NCI-H1930 (cell line): ENCODE results near the gene OXT.
A peak's percentile ranks its signal among the peaks of the same experiment; 100 is the strongest.
"Not testable (repeated sequence)": the region's sequence is repeated elsewhere in the genome, so short reads cannot be mapped to it uniquely, and the experiment has no call there.

ENCODE experiments used
- DNase-seq, 2 experiments: peaks; one replicate each; lab custom pipeline; 2025; lab: John Stamatoyannopoulos, UW

The OXT gene

GRCh38 chr20:3109350-3110302 lies 38.2 kb downstream of the OXT start:
- DNase-seq: no peak

- no peak for DNase-seq
Observed at GRCh38 chr20:3111507-3111906, 40.1 kb downstream of the OXT start.

- DNase-seq: no peak
Observed at GRCh38 chr20:3111995-3112394, 40.6 kb downstream of the OXT start.

GRCh38 chr20:3115190-3116107 lies 44.0 kb downstream of the OXT start:
- DNase-seq: peak; percentile 14 to 31

GRCh38 chr20:3116341-3116740 lies 44.9 kb downstream of the OXT start:
- DNase-seq: no peak

- not testable (repeated sequence) for DNase-seq
Observed at GRCh38 chr20:3117839-3118379, 46.5 kb downstream of the OXT start.

- DNase-seq: no peak
Observed at GRCh38 chr20:3119044-3119443, 47.6 kb downstream of the OXT start.

- no peak for DNase-seq
Observed at GRCh38 chr20:3121271-3121911, 50.0 kb downstream of the OXT start.
